Mesendoderm (in vitro differentiated cells): ENCODE measurements around the gene SESTD1.

Source experiments
- DNase-seq: peaks from one replicate; pipeline ENCODE4 v3.0.0; 2013
- H2AK5ac ChIP-seq: 2 replicates; pipeline ENCODE4 v1.6.1; 2013; ENCODE audit warnings: low read length, inconsistent platforms
- H2BK120ac ChIP-seq: 2 replicates; pipeline ENCODE4 v1.6.1; 2013; ENCODE audit warnings: low read depth, mild to moderate bottlenecking, low read length, moderate library complexity, mixed read lengths
- H2BK15ac ChIP-seq: replicated peaks from 2 replicates; pipeline ENCODE4 v1.6.1; 2013; ENCODE audit warnings: low read depth, mild to moderate bottlenecking, moderate library complexity
- H2BK5ac ChIP-seq: 2 replicates; pipeline ENCODE4 v1.6.1; 2013; ENCODE audit warnings: low read length, inconsistent platforms
- H3K18ac ChIP-seq: 2 replicates; pipeline ENCODE4 v1.6.1; 2013; ENCODE audit warnings: mild to moderate bottlenecking, low read length, mixed read lengths
- H3K23ac ChIP-seq: one replicate; pipeline ENCODE4 v1.6.1; 2013; ENCODE audit warnings: low read length
- H3K27ac ChIP-seq: 2 replicates; pipeline ENCODE4 v1.5.1; 2013; ENCODE audit warnings: low read depth, mild to moderate bottlenecking, inconsistent platforms, low read length, moderate library complexity
- H3K27me3 ChIP-seq: 2 replicates; pipeline ENCODE4 v1.6.1; 2013; ENCODE audit warnings: low read length, control low read depth, mild to moderate bottlenecking, inconsistent platforms; ENCODE audit not compliant: insufficient read depth, poor library complexity
- H3K36me3 ChIP-seq: 2 replicates; pipeline ENCODE4 v1.6.1; 2013; ENCODE audit warnings: low read length, inconsistent platforms; ENCODE audit not compliant: control insufficient read depth, insufficient read depth
- H3K4ac ChIP-seq: one replicate; pipeline ENCODE4 v1.6.1; 2013; ENCODE audit warnings: low read depth, mild to moderate bottlenecking, low read length, moderate library complexity
- H3K4me1 ChIP-seq: 2 replicates; pipeline ENCODE4 v1.6.1; 2013; ENCODE audit warnings: low read depth, low read length, inconsistent platforms; ENCODE audit not compliant: control insufficient read depth
- H3K4me2 ChIP-seq: 2 replicates; pipeline ENCODE4 v1.6.1; 2013; ENCODE audit warnings: low read length
- H3K4me3 ChIP-seq: 2 replicates; pipeline ENCODE4 v1.5.1; 2013; ENCODE audit warnings: mild to moderate bottlenecking, low read length
- H3K56ac ChIP-seq: one replicate; pipeline ENCODE4 v1.6.1; 2013; ENCODE audit warnings: low read length
- H3K79me1 ChIP-seq: 2 replicates; pipeline ENCODE4 v1.6.1; 2013; ENCODE audit warnings: low read length, inconsistent platforms
- H3K79me2 ChIP-seq: 2 replicates; pipeline ENCODE4 v1.6.1; 2013; ENCODE audit warnings: mild to moderate bottlenecking, low read length; ENCODE audit not compliant: control insufficient read depth, insufficient read depth
- H3K9ac ChIP-seq: 2 replicates; pipeline ENCODE4 v1.6.1; 2013; ENCODE audit warnings: low read length, inconsistent platforms
- H4K5ac ChIP-seq: one replicate; pipeline ENCODE4 v1.6.1; 2013; ENCODE audit warnings: low read length
- H4K8ac ChIP-seq: one replicate; pipeline ENCODE4 v1.6.1; 2013; ENCODE audit warnings: low read depth, mild to moderate bottlenecking, control low read depth, low read length, moderate library complexity
- WGBS: extraction: QIAGEN DNeasy Blood & Tissue Kit; methylation state at CpG from one replicate; pipeline ENCODE4 v1.1.7; 2013; ENCODE audit warnings: low lambda C conversion rate, missing lambda C conversion rate; ENCODE audit not compliant: insufficient coverage; ENCODE audit errors: extremely low coverage; 5-methylcytosine and 5-hydroxymethylcytosine counted together

Gene SESTD1

GRCh38 chr2:179285060-179285459 lies 20.4 kb upstream of the SESTD1 start:
- no peak overlapping the region for H2AK5ac ChIP-seq
- DNase-seq = no peak
- H3K23ac ChIP-seq = no peak overlapping the region
- H3K36me3 ChIP-seq = no peaks in the 10 kb centered on the region
- H2BK15ac ChIP-seq = no peak overlapping the region
- no peaks in the 10 kb centered on the region for H3K79me1 ChIP-seq
- H3K27me3 ChIP-seq = no peaks in the 10 kb centered on the region
- no peak overlapping the region for H4K8ac ChIP-seq
- H3K9ac ChIP-seq = no peak overlapping the region
- H3K27ac ChIP-seq = no peak overlapping the region
- no peaks in the 10 kb centered on the region for H3K4me1 ChIP-seq
- no peak overlapping the region for H3K4me2 ChIP-seq
- H3K4me3 ChIP-seq = no peak overlapping the region
- H3K18ac ChIP-seq = no peak overlapping the region
- H4K5ac ChIP-seq = no peak overlapping the region
- H2BK120ac ChIP-seq = no peak overlapping the region
- H2BK5ac ChIP-seq = no peak overlapping the region
- no peaks in the 10 kb centered on the region for H3K79me2 ChIP-seq
- no peak overlapping the region for H3K56ac ChIP-seq
- H3K4ac ChIP-seq = no peak overlapping the region

GRCh38 chr2:179277429-179278196 lies 13.0 kb upstream of the SESTD1 start:
- Histone ChIP-seq H3K79me1 (no peaks in the 10 kb centered on the region), H4K8ac (no peak overlapping the region), H3K4me3 (no peak overlapping the region), H4K5ac (no peak overlapping the region), H2AK5ac (no peak overlapping the region), H2BK120ac (no peak overlapping the region), H2BK5ac (no peak overlapping the region), H3K4me1 (no peaks in the 10 kb centered on the region), H3K4ac (no peak overlapping the region), H3K9ac (no peak overlapping the region), H3K23ac (no peak overlapping the region), H3K27ac (no peak overlapping the region), H3K4me2 (no peak overlapping the region), H2BK15ac (no peak overlapping the region), H3K79me2 (no peaks in the 10 kb centered on the region), H3K36me3 (no peaks in the 10 kb centered on the region), H3K18ac (no peak overlapping the region), H3K27me3 (no peaks in the 10 kb centered on the region), H3K56ac (no peak overlapping the region)
- WGBS = no CpG with 5 or more reads among the region's 3 CpGs
- DNase-seq = no peak

- Histone ChIP-seq H3K56ac (no peak overlapping the region), H3K4me2 (no peak overlapping the region), H3K27me3 (no peaks in the 10 kb centered on the region), H3K27ac (no peak overlapping the region), H2BK120ac (no peak overlapping the region), H4K8ac (no peak overlapping the region), H3K18ac (no peak overlapping the region), H3K23ac (no peak overlapping the region), H3K79me1 (no peaks in the 10 kb centered on the region), H2AK5ac (no peak overlapping the region), H4K5ac (no peak overlapping the region), H3K4me3 (no peak overlapping the region), H3K79me2 (no peaks in the 10 kb centered on the region), H2BK5ac (no peak overlapping the region), H3K9ac (no peak overlapping the region), H3K4ac (no peak overlapping the region), H2BK15ac (no peak overlapping the region), H3K36me3 (no peaks in the 10 kb centered on the region), H3K4me1 (no peaks in the 10 kb centered on the region)
- no peak for DNase-seq
- WGBS = no CpG with 5 or more reads among the region's 4 CpGs
These were observed 10.8 kb upstream of the SESTD1 start for GRCh38 chr2:179275253-179276012.

GRCh38 chr2:179274749-179275148 lies 10.1 kb upstream of the SESTD1 start:
- DNase-seq = no peak
- WGBS = no CpG with 5 or more reads among the region's 2 CpGs

GRCh38 chr2:179273461-179273962 lies 8.9 kb upstream of the SESTD1 start:
- no peaks in the 10 kb centered on the region for H3K36me3 ChIP-seq
- no peak overlapping the region for H2BK15ac ChIP-seq
- H2BK5ac ChIP-seq = no peak overlapping the region
- no peak overlapping the region for H4K8ac ChIP-seq
- H3K79me2 ChIP-seq = no peaks in the 10 kb centered on the region
- no peak overlapping the region for H3K56ac ChIP-seq
- H3K4me2 ChIP-seq = no peak overlapping the region
- H3K4me3 ChIP-seq = no peak overlapping the region
- no peak overlapping the region for H3K27ac ChIP-seq
- H3K9ac ChIP-seq = no peak overlapping the region
- no peaks in the 10 kb centered on the region for H3K4me1 ChIP-seq
- H2AK5ac ChIP-seq = no peak overlapping the region
- no peak for DNase-seq
- no peak overlapping the region for H2BK120ac ChIP-seq
- H4K5ac ChIP-seq = no peak overlapping the region
- H3K79me1 ChIP-seq = no peaks in the 10 kb centered on the region
- no peaks in the 10 kb centered on the region for H3K27me3 ChIP-seq
- H3K23ac ChIP-seq = no peak overlapping the region
- WGBS = no CpG with 5 or more reads among the region's 6 CpGs
- H3K4ac ChIP-seq = no peak overlapping the region
- H3K18ac ChIP-seq = no peak overlapping the region

More at GRCh38 chr2:179274749-179275148, 10.1 kb upstream of the SESTD1 start:
- no peak overlapping the region for H2BK5ac ChIP-seq
- no peak overlapping the region for H3K4me3 ChIP-seq
- H3K27me3 ChIP-seq = no peaks in the 10 kb centered on the region
- H3K56ac ChIP-seq = no peak overlapping the region
- H3K36me3 ChIP-seq = no peaks in the 10 kb centered on the region
- no peak overlapping the region for H3K18ac ChIP-seq
- H2BK15ac ChIP-seq = no peak overlapping the region
- H3K4ac ChIP-seq = no peak overlapping the region
- no peak overlapping the region for H2AK5ac ChIP-seq
- no peak overlapping the region for H3K27ac ChIP-seq
- no peak overlapping the region for H4K8ac ChIP-seq
- no peaks in the 10 kb centered on the region for H3K79me1 ChIP-seq
- no peak overlapping the region for H3K4me2 ChIP-seq
- no peak overlapping the region for H4K5ac ChIP-seq
- no peak overlapping the region for H3K23ac ChIP-seq
- no peaks in the 10 kb centered on the region for H3K79me2 ChIP-seq
- no peaks in the 10 kb centered on the region for H3K4me1 ChIP-seq
- no peak overlapping the region for H2BK120ac ChIP-seq
- H3K9ac ChIP-seq = no peak overlapping the region
